Activated CD8-positive, alpha-beta T cell treated with anti-CD3 and anti-CD28 coated beads, Interleukin-2, amount 10 ng/mL, durations not matched to agents 7 days and 5 days (primary cell): ENCODE measurements around the gene EHBP1. TPM values are rescaled to one million over a fixed set of nuclear protein-coding genes. Genes with fewer than 3 reads are reported as not detected.

Experiments
- total RNA-seq, 2 experiments: library from RNA; stranded (reverse); gene quantifications; one replicate each; pipeline ENCODE4 v1.2.3, GENCODE V29; 2021

EHBP1 gene
- total RNA-seq, 2 experiments from 2014 or later: 23.4 to 26.3 TPM

Other genes with a start within 250 kb of the EHBP1 start
- gene TMEM17, start 199.5 kb upstream of the EHBP1 start, total RNA-seq: not detected